Middle frontal gyrus (tissue), 1 donor: ENCODE results near the gene DEPDC1.
A peak's percentile ranks its signal among the peaks of the same experiment; 100 is the strongest.
"Not testable (repeated sequence)": the region's sequence is repeated elsewhere in the genome, so short reads cannot be mapped to it uniquely, and the experiment has no call there.

Experiments
- DNase-seq: peaks from one replicate; pipeline ENCODE4 v3.0.0-alpha.2; 2015; ENCODE audit warnings: low spot score; ENCODE audit errors: extremely low spot score

The DEPDC1 gene, protein sequence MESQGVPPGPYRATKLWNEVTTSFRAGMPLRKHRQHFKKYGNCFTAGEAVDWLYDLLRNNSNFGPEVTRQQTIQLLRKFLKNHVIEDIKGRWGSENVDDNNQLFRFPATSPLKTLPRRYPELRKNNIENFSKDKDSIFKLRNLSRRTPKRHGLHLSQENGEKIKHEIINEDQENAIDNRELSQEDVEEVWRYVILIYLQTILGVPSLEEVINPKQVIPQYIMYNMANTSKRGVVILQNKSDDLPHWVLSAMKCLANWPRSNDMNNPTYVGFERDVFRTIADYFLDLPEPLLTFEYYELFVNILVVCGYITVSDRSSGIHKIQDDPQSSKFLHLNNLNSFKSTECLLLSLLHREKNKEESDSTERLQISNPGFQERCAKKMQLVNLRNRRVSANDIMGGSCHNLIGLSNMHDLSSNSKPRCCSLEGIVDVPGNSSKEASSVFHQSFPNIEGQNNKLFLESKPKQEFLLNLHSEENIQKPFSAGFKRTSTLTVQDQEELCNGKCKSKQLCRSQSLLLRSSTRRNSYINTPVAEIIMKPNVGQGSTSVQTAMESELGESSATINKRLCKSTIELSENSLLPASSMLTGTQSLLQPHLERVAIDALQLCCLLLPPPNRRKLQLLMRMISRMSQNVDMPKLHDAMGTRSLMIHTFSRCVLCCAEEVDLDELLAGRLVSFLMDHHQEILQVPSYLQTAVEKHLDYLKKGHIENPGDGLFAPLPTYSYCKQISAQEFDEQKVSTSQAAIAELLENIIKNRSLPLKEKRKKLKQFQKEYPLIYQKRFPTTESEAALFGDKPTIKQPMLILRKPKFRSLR

DNA sequence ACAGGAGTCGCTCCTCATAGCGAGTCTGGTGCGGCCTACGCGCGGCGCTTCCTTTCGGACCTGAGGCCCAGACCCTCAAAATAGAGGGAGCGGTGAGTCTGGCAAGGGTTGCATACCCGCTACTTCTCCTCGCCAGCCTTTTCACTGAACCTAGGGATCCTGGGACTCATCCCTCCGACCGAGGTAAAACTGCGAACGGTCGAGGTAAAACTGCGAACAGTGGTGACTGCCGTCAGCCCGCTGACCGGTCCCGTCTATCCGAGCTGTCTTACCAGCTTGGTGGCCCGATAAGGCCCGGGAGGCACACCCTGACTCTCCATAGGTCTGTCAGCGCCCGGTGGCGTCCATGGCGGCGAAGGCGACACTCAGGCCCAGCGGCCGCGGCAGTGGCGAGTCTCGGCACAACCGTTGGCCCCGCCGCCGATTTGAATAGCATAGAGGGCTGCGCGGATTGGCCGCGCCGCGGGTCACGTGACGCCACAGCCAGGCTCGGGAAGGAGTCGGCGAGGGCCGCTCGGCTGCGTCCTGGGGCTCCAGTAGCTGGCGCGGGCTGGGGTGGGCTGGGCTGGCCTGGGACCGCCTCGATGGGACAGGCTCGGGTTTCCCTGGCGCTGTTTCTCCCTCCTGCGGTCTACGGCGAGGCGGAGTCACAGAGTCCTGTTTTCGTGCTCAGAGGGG, at the start of gene DEPDC1:
Gene DEPDC1, minus strand, starts transcription at position 403 of the 678 bp plus-strand sequence. Its CDS starts 83 bp downstream, at position 320.
- DNase-seq: peak; percentile 80

DNA sequence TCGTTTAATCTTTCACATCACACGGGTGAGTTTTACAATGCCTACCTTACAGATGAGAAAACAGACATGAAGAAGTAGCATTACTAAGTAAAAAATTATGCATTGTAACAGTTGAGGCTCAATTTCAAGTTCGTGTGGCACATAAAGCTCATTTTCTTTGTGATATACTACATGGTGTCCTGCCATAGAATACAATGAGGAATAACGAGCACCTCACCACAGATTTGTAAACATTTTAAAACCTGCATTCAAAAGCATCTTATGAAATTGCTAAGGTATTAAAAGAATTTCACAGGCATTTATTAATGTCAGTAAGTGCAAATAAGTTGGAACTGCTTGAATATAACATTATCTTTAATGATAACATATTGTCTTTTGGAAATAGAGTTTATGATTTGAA, 47.8 kb upstream of the DEPDC1 start:
- no peak for DNase-seq

DNA sequence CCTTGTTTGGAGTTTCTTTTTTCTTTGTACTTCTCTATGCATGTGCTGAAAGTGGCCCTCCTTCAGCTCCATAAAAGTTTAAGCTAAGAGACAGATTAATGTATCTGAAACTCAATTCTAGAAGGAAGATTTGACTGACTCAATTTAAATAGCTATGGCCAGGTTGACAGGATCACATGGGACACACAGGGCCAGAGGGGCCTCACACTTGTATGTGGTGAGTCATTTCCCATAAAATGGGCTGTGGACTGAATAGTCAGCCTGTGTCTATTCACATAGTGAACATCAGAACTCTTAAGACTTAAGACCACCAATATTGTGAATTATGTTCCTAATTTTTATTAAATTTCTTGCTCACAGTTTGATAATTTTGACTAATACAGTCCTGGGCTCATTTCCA, 45.7 kb upstream of the DEPDC1 start:
- DNase-seq: no peak

DNA sequence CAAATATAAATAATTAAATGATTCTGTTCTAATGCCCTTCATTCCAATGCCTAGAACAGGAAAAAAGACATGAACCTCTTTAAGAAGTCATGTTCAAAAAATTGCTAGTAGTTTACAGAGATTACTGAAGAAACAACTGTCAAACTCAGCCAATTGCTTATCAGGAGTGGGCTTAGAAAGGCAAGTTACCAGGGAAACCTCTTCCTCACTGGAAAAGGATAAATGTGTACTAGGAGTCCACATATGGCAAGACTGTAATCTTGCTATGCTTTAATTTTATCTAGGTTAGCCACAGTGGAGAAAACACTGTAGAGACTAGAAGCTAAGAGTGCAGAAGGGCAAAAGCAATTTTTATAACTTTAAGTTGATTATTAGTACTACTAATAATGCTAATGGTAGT, 42.1 kb upstream of the DEPDC1 start:
- no peak for DNase-seq

DNA sequence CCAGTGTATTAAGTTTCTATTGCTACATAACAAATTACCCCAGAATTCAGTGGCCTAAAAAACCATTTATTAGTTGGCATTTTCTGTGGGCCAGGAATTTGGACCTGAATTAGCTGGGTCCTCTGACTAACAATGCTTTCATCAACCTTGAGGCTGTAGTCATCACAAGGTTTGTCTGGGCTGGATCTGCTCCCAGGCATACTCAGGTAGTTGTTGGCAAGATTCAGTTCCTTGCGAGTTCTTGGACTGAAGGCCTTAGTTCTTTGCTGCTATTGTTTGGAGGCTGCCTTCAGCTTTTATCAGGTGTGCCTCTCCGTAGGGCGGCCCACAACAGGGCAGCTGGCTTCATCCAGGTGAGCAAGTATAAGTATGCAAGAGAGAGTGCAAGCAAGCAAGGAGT, 31.4 kb upstream of the DEPDC1 start:
- DNase-seq: no peak

DNA sequence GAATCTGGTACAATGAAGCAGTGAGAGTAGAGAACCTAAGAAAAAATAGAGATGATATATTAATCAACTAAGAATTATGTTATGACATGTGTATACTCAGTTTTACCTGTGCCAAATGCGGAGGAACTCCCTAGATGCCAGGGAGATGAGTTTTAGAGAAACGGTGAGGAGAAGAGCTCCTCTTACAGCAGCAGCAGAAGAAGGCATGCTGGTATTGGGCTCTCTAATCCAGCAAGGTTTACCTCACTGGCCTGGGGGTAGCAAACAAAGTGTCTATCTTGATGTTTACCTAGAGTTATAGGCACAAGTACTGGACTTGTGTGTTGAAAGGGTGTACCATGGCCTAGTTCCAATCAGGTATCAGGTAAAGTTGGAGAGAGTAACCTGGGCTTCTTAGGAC, 28.9 kb upstream of the DEPDC1 start:
- no peak for DNase-seq

DNA sequence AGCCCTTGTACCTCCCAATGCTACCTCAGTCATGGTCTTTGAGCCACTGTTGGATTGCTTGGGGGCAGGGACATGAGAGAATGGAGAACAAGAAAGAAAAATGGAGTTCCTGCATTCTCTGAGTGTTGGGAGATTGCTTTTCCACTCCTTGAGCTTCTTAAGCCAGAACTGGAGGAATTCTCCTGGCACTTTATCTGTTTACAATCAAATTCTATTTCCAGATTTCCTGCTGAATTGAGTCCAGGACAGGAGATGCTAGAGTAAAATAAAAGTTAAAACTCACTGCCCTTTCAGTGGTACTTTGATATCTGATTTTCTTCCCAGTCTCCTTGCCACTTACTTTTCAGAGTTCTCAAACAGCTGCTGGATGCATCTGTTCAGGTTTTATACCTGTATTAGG, 24.4 kb upstream of the DEPDC1 start:
- DNase-seq: no peak

DNA sequence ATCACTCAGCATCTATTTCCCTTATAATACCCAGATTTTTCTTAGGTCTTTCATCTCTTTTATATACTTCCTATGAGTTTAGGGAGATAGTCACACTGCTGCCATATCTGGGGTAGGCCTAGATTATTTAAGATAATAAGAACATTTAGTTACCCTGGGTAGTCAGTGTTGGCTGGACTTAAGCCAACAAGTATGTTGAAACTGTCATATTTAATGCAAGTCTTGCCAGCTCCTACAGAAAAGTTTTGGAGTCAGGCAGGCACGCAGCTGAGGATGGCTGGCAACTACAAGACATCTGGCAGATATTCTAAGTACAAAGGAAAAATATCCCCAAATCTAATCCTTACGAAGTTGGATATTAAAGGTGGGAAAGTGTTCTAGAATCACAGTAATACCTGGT, 19.2 kb upstream of the DEPDC1 start:
- DNase-seq: no peak

DNA sequence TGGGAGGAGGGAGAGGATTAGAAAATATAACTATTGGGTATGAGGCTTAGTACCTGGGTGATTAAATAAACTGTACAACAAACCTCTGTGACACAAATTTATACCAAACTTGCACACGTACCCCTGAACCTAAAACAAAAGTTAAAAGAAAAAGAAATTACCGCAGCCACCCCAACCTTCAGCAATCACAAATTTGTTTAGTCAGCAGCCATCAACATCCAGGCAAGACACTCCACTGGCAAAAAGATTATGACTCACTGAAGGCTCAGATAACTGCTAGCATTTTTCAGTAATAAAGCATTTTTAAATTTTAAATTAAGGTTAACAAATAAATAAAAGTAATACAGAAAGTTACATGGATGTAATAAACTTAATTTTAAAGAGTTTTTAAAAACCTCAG, 14.4 kb upstream of the DEPDC1 start:
- no peak for DNase-seq

DNA sequence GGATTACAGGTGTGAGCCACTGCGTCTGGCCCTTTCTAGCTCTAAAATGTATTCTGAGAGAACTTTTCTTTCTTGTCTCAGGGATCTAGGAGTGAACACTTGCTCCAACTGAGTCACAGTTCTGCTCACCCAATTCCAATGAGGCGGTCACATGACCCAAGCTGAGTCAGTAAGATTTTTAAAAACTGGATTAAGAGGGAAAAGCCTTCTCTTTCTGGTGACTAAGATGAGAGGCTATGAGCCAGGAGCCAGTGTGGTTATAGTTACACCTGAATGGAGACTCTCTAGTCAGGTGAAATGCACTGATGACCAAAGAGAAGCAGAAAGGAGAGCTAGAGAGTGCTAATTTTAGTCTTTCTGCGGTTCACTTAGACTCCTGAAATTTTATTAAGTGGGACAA, 9.5 kb upstream of the DEPDC1 start:
- no peak for DNase-seq

DNA sequence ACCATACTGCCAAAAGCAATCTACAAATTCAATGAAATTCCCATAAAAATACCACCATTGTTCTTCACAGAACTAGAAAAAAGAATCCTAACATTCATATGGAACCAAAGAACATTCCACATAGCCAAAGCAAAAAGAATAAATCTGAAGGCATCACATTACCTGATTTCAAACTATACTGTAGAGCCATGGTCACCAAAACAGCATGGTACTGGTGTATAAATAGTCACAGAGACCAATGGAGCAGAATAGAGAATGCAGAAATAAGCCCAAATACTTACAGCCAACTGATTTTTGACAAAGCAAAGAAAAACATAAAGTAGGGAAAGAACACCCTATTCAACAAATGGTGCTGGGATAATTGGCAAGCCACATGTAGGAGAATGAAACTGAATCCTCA, 6.2 kb upstream of the DEPDC1 start:
- DNase-seq: no peak

DNA sequence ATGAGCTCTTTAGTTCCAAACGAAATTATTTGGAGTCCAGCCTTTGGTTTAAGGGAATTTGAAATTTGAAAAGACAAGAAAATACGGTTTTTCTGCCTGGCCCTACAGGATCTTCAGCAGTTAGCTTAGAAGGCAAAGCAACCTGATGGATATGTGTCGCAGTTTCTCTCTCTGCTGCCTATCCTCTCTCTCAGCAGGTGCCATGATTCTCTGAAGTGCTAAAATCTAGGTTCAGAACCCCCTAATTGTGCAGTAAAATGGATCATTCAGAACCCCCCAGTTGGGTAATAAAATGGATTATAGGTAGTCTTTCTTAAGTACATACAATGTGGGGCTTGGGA, 446 bp upstream of the DEPDC1 start:
- no peak for DNase-seq

DNA sequence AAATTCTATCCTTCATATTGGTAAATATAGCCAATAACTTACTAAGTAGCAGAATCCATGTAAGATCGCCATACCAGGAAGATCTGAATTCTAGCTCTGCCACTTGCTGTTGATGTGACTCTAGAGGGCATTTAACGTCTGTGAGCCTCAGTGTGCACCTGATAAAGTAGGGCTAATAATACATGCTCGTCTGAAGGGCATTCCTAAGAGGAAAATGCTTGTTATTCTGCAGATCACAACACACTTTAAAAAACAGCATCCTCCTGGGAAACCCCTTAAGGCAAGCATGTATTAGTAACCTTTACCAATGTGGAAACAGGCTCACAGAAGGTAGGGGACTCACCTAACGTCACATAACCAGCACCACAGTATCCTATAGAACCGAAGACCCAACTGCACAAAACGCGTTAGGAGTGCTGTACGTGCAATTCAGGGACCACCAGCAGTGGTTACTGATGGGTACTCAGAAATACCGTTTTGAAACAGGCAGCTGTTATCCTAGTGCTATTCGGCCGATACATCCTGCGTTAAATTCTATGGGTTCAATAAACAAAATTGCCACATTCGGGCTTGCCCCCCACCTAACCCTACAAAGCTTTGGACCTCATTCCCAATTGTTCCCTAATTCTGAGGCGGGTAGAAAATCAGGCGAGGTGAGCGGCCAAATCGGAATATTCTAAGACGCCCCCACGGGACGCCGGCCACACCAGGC, 758 bp downstream of the DEPDC1 start:
- no peak for DNase-seq

DNA sequence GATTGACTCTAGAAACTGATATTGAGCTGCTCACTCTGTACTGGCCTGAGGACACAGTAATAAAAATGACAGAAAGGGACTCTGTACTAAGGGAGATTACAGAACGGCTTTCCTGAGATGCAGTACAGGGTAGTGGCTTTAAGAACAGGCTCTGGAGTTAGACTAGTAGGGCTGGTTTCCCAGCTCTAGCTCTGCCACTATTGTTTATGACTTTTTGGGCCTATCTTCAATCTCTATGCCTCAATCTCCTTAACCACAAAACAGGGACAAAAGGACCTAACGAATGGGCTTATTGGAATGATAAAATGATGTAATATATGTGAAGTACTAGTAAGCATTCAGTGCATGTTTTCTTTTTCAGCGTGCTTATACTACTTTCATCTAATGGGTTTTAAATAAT, 1.4 kb downstream of the DEPDC1 start:
- no peak for DNase-seq

DNA sequence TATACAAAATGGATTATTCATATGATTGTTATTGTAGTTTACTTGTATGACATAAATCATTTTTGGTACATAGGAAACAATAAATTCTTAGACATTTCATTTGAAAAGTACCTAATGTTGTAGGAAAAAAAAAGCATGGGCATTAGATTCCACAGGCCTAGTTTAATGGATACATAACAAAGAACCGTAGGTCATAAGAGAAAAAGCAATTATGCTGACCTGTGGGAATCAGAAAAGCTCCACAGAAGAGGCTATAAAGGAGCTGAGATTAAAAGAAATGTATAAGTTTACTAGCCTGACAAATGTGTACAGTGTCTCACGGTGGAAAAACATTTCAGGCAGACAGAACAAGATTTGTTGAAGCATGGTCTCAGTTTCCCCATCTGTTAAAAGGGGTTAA, 3.7 kb downstream of the DEPDC1 start:
- no peak for DNase-seq

DNA sequence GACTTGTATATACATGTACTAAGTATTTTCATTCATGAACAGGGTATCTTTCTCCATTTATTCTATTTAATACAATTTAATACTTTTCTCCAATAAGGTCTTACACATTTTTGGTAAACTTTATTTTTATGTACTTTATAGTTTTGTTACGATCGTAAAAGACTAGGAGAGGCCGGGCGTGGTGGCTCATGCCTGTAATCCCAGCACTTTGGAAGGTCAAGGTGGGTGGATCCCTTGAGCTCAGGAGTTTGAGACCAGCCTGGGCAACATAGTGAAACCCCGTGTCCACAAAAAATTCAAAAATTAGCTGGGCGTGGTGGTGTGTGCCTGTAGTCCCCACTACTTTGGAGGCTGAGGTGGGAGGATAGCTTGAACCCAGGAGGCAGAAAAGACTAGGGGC, 4.6 kb downstream of the DEPDC1 start:
- DNase-seq: not testable (repeated sequence)

DNA sequence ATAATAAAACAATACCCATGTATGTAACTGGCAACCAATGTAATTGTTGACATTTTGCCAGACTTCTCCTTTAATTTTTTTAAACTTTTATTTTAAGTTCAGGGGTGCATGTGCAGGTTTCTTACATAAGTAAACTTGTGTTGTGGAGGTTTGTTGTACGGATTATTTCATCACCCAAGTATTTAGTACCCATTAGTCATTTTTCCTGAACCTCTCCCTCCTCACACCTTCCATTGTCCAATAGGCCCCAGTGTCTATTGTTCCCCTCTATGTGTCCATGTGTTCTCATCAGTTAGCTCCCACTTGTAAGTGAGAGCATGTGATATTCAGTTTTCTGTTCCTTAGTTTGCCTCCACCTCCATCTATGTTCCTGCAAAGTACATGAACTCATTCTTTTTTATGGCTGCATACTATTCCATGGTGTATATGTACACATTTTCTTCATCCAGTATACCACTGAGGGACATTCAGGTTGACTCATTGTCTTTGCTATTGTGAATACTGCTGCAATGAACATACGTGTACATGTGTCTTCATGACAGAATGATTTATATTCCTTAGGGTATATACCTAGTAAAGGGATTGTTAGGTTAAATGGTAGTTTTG, 6.7 kb downstream of the DEPDC1 start:
- DNase-seq: no peak

DNA sequence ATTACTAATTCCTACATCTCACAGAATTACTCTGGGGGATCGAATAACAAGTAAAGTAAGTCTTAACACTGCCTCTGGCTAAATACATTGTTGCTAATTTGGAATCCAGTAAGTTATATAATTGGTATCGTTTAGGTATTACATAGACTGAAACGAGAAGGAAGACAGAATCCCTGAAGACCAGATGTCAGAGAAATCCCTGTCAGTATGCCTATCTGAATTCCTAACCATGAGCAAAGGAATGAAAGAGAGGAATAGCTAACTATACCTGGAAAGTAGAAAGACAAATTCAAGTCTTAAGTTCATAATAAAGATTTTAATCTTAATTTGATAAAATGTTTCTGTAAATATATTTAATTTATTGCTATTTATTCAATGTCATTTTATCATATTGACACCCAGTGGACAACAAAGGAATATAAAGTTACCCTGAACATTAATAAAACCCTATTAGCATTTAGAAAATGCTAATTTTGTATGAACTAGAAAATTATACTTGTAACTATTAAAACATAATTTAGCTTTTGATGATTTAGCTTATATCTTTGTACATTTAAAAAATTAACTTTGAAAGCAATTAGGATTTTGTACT, 11.4 kb downstream of the DEPDC1 start:
- no peak for DNase-seq

DNA sequence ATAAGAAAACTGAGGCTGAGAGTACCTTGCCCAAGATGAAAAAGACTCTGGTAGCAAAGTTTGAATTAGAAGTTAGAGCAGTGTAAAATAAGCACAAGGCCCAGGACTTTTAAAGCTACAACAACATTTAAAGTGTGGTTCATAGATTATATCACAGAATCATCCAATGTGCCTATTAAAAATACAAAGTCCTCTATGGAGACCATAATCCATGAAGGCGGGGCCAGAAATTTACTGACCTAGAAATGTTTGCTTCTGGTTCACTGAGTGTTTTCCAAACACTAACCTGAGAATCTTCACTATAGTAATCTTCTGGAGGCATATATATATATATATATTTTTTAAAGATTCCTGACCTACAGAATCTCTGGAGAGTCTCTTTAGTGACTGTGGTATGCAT, 12.3 kb downstream of the DEPDC1 start:
- no peak for DNase-seq

DNA sequence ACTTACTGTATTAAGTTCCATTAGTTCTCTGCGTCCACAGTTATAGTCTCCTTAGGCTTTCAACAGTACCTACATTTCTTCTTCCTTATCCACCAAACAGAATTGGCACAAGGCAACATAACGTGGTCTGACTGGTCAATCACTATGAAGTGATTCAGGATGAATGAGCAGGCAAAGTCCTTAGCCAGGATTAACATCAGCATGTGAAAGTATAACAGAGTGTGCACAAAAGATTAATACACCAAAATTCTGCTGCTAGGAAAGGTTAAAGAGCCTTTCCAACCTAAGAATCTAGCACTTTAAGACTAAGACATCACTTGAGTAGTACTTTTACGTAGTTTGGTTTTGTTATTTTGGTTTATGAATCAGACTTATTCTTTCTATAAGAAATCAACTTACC, 15.8 kb downstream of the DEPDC1 start:
- no peak for DNase-seq

DNA sequence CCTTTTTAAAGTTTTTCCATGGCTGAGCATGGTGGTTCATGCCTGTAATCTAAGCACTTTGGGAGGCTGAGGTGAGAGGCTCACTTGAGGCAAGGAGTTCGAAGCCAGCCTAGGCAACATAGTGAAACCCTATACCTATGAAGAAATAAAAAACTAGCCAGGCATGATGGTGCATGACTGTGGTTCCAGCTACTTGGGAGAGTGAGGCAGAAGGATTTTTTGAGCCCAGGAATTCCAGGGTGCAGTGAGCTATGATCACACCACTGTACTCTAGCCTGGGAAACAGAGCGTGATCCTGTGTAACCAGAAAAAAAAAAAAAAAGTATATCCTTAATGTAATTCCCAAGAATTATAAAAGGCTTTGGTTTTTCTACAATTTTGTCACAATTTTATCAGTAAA, 17.4 kb downstream of the DEPDC1 start:
- no peak for DNase-seq
